Coronary artery (tissue), 2 donors: ENCODE measurements around the gene MYF5.

Experiments
- DNase-seq: peaks from one replicate; pipeline ENCODE4 v3.0.0-alpha.2; 2017; ENCODE audit warnings: low spot score
- H3K27ac ChIP-seq, 2 donors: fragments of 200-600 bp; sonication (generic); one replicate each; pipeline ENCODE4 v1.5.1; 2016 to 2019
- H3K4me3 ChIP-seq: fragments of 200-600 bp; sonication (generic); 2 replicates; pipeline ENCODE4 v1.5.1; 2016; ENCODE audit warnings: mild to moderate bottlenecking, moderate library complexity
- TF ChIP-seq, protein P1 (sequence below): fragments of 200-600 bp; sonication (generic); IDR thresholded peaks from one replicate; pipeline ENCODE4 v1.5.1; 2019; ENCODE audit warnings: antibody characterized with exemption

The MYF5 gene

DNA sequence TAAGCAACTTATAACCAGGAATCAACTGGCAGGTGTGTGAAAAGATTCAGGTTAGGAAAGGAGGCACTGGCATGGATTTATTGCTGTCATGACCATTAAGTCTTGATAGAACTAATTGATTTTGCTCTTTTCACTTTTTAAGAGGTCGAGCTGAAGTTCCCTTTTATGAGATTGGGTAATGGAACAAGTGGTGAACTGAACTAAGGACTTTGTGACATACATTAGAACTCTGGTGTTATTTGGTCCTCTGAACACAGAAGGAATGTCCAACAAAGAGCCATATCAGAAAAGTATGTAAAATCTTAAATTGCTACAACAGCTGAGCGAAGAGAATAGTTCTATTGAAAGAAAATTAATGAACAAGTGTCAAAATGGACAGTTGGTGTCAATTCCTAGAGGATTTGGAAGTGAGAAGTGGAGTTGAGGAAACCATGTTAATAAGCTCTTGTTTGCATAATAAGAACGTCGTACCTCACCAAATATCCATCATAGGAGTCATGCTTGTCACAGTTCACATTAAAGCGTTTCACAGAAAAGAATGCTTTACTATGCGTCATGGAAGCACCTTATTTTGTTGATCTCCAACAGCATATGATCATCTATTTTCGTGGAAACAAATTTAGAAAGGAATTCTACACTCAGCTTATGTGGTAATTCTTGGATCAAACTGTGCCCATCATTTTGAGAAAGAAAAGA lies 17.7 kb upstream of the MYF5 start:
- Histone ChIP-seq H3K27ac (no peak overlapping the region), H3K4me3 (no peak overlapping the region)
- no peak for DNase-seq
- TF ChIP-seq, protein P1, sequence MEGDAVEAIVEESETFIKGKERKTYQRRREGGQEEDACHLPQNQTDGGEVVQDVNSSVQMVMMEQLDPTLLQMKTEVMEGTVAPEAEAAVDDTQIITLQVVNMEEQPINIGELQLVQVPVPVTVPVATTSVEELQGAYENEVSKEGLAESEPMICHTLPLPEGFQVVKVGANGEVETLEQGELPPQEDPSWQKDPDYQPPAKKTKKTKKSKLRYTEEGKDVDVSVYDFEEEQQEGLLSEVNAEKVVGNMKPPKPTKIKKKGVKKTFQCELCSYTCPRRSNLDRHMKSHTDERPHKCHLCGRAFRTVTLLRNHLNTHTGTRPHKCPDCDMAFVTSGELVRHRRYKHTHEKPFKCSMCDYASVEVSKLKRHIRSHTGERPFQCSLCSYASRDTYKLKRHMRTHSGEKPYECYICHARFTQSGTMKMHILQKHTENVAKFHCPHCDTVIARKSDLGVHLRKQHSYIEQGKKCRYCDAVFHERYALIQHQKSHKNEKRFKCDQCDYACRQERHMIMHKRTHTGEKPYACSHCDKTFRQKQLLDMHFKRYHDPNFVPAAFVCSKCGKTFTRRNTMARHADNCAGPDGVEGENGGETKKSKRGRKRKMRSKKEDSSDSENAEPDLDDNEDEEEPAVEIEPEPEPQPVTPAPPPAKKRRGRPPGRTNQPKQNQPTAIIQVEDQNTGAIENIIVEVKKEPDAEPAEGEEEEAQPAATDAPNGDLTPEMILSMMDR = no peak

DNA sequence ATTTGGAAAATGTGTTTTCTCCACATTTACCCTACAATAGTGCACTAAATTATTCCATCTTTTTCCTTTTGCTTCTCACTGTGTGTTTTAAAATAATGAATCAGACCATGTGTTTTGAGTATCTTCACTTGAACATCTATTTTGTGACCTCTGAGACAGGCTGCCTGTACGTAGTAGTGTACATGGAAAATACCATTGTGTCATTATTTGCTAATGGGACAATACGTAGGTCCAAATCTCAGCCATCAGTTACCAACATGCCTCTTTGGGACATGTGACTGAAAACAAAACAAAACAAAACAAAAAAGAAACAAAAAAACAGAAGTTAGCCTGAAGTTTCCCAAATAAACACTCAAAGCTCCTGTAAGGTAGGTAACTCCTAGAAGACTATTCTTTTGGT lies 16.4 kb upstream of the MYF5 start:
- no peak for DNase-seq
- Histone ChIP-seq H3K4me3 (no peak overlapping the region), H3K27ac (no peak overlapping the region)
- TF ChIP-seq, protein P1 = no peak

DNA sequence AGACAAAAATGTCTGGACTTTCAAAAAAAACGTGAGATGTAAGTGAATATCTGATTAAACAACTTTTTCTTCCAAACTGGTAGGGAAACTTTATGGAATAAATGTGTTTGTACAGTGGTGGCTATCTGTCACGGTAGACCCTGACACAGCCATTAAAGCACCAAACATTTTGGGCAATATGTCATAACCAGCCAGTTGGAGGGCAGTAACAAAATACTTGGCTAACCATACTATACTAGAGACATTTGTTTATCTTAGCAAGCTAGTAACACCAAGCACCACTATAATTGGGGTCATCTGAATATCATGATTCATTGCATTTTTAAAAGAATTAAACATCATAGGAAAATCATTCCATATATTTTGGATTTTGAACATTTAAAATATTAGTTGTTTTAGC lies 15.3 kb upstream of the MYF5 start:
- Histone ChIP-seq H3K27ac (no peak overlapping the region), H3K4me3 (no peak overlapping the region)
- DNase-seq = no peak
- TF ChIP-seq, protein P1 = no peak

DNA sequence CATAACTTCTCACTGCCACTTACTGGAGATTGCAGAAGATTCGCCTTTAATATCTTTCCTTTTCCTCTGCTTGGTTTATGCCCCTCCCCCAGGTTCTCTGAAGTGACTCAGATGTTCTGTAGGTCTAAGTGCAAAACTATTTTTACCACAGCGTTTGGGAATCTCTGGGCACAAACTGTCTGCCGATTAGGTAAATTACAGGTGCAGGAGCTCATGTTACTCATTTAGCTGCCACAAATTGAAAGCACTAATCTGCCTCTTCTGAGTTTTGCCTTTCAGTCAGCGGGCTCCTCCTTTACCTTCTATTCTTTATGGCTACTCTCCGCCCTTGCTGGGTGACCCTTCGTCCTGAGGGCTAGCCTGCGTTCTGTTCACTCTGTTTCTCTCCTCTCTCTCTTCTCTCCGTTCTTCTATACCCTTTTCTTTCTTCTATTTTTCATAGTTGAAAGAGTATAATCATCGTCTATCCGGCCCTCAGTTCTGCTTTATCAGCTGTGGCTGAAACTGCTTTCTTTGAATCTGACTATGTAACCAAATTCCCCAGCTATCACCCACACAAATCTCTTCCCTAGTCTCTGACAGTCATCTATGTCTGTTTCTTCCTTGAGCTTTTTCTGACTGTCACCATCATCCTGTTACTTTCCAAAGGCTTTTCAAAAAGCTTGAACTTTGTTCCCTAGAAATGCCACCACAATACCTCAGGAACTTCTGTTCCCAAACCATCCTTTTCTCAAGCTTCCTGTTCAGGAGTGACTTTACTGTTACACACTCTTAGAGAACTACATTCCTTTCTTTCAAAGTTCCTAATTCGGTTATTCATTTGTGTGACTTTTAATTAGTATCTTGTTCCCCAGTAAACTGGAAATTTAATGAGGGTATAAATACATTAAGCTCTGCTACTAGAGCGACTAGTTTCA lies 13.6 kb upstream of the MYF5 start:
- Histone ChIP-seq H3K27ac (no peak overlapping the region), H3K4me3 (no peak overlapping the region)
- no peak for DNase-seq
- TF ChIP-seq, protein P1 = no peak

DNA sequence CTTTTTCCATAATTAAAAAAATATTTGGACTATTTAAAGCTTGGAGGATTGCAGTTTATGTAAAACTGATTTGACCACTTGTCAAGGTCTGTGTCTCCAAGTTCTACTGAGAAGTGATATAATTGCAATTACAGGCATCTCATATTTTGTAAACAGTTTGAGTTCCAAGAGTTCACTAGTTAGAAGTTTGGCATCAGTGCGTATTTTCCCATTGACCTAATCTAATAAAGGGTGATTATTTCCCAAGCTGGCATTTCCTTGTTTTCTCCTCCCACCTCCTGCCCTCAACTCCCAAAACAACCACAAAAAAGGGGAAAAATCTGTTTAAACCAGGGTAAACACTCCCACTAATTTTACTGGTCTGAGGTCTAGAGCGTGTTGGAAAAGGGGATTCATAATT lies 12.3 kb upstream of the MYF5 start:
- Histone ChIP-seq H3K27ac (no peak overlapping the region), H3K4me3 (no peak overlapping the region)
- no peak for DNase-seq
- TF ChIP-seq, protein P1 = no peak

DNA sequence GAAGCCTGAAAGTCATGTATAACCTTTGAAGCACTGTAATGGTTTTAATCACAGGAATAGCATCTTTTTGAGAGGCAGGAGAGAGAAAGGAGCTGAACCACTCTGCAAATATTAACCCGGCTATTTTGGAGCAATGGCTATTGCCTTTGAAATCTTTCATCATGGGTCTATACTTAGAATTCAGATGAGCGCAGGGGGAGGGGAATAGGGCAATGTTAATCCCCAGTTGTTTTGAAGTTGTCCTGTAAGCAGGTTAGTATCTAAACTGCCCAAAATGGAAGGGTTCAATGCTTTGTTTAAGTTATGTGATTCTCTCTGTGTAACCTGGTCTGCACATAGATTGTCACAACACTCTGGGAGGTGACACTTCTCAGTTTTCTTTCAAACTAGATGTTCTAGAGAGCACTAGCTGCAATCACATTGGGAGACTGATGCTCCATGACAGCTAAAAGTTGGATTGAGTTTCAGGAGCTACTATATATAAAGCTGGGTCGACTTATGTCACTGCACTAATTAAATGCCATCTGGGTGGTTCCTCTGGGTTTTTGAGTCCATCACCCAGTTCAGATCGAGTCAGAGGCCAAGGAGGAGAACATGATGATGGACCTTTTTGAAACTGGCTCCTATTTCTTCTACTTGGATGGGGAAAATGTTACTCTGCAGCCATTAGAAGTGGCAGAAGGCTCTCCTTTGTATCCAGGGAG lies 9.4 kb upstream of the MYF5 start, which contains the start of gene MYF6:
MYF6 (plus strand) TSS at position 509 of the 704 bp plus-strand sequence; CDS start at position 595, 86 bp downstream.
- Histone ChIP-seq H3K4me3 (no peak within 1 kb of the TSS), H3K27ac (no peak within 1 kb of the TSS)
- TF ChIP-seq, protein P1 = no peak
- DNase-seq = no peak
